ENCODE data around the gene CLDN7. TPM values are rescaled to one million over a fixed set of nuclear protein-coding genes. Genes with fewer than 3 reads are reported as not detected.

The CLDN7 gene
- total RNA-seq, 1 experiment from 2014 or later, result 177 TPM

DNA sequence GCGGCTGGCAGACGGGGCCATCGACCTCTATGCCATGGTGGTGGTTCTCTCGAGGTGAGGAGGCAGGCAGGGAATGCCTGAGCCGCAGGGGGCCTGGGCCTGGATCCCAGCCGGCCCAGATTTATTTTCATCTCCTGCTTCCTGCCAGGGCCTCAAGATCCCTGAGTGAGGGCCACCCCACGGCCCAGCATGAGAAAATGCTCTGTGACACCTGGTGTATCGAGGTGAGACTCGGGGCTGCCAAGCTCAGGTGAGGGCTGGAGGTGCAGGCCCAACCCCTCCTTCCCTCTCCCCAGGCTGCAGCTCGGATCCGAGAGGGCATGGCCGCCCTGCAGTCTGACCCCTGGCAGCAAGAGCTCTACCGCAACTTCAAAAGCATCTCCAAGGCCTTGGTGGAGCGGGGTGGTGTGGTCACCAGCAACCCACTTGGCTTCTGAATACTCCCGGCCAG, 37.6 kb downstream of the CLDN7 start:
- Mint-ChIP-seq H3K27me3 (ENCODE audit: low read depth) (peaks cover 1% of the 10 kb centered on the region; the same call in 1 of the 2 replicates), H3K4me3 (no peak overlapping the region), H3K36me3 (ENCODE audit: insufficient read depth in 1 of 3, low read depth in 3 of 3) (peaks cover 37 to 85% (median 74%) of the 10 kb centered on the region in 3 experiments; a peak in 6 of 7 replicates), H3K4me1 (peaks cover 14 to 18% of the 10 kb centered on the region in 2 experiments), H3K27ac (no peak overlapping the region; a peak in 2 of 7 replicates), H3K9me3 (no peaks in the 10 kb centered on the region; a peak in 1 of 5 replicates)
- Histone ChIP-seq H3K9ac (ENCODE audit: extremely low read depth, insufficient read length, low read length) (no peak overlapping the region), H4K91ac (ENCODE audit: insufficient read length, low read depth, low read length) (no peak overlapping the region), H4K5ac (ENCODE audit: insufficient read length, low read depth, low read length) (no peak overlapping the region), H3K27ac (ENCODE audit: insufficient read length, low read depth, low read length) (no peak overlapping the region), H3K14ac (ENCODE audit: insufficient read depth, low read length) (no peak overlapping the region), H2BK120ac (ENCODE audit: low read depth, low read length, poor library complexity, severe bottlenecking) (no peak overlapping the region), H3K23ac (ENCODE audit: insufficient read length, low read depth, low read length) (no peak overlapping the region), H3K9me3 (ENCODE audit: control insufficient read depth, low read depth, low read length) (no peaks in the 10 kb centered on the region), H2AK5ac (ENCODE audit: insufficient read length, low read length) (no peak overlapping the region), H3K27me3 (ENCODE audit: insufficient read depth, low read length) (no peaks in the 10 kb centered on the region), H2BK15ac (ENCODE audit: low read depth, low read length) (no peak overlapping the region), H2BK20ac (ENCODE audit: low read depth, low read length, poor library complexity, severe bottlenecking) (no peak overlapping the region), H2BK12ac (ENCODE audit: insufficient read length, low read depth, low read length) (no peak overlapping the region), H4K20me1 (ENCODE audit: control insufficient read depth, insufficient read depth, insufficient read length) (no peaks in the 10 kb centered on the region), H3K23me2 (ENCODE audit: insufficient read length, low read depth, low read length, poor library complexity, severe bottlenecking) (peaks cover 5% of the 10 kb centered on the region), H3K79me2 (ENCODE audit: insufficient read depth, low read length) (no peaks in the 10 kb centered on the region), H2AFZ (ENCODE audit: low read length) (no peak overlapping the region), H3K79me1 (ENCODE audit: insufficient read depth, low read depth, low read length, poor library complexity, severe bottlenecking) (no peaks in the 10 kb centered on the region), H3T11ph (ENCODE audit: low read length) (no peak overlapping the region), H3K4me2 (ENCODE audit: insufficient read depth, insufficient read length, low read length) (no peak overlapping the region), H3K4me1 (ENCODE audit: insufficient read depth, low read length) (no peaks in the 10 kb centered on the region), H3K4ac (ENCODE audit: low read depth, low read length) (no peak overlapping the region), H3K56ac (ENCODE audit: insufficient read length, low read depth, low read length) (no peak overlapping the region), H3K18ac (ENCODE audit: insufficient read length, low read depth, low read length) (no peak overlapping the region), H4K8ac (replicated peaks; ENCODE audit: insufficient read length, low read depth, low read length) (no peak overlapping the region), H2BK5ac (ENCODE audit: insufficient read length, low read length) (no peak overlapping the region)
- no peak for DNase-seq
- TF ChIP-seq, protein P1, sequence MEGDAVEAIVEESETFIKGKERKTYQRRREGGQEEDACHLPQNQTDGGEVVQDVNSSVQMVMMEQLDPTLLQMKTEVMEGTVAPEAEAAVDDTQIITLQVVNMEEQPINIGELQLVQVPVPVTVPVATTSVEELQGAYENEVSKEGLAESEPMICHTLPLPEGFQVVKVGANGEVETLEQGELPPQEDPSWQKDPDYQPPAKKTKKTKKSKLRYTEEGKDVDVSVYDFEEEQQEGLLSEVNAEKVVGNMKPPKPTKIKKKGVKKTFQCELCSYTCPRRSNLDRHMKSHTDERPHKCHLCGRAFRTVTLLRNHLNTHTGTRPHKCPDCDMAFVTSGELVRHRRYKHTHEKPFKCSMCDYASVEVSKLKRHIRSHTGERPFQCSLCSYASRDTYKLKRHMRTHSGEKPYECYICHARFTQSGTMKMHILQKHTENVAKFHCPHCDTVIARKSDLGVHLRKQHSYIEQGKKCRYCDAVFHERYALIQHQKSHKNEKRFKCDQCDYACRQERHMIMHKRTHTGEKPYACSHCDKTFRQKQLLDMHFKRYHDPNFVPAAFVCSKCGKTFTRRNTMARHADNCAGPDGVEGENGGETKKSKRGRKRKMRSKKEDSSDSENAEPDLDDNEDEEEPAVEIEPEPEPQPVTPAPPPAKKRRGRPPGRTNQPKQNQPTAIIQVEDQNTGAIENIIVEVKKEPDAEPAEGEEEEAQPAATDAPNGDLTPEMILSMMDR (conservative IDR thresholded peaks at IDR 0.05), result no peak
- no CpG with 5 or more reads among the region's 15 CpGs for WGBS (ENCODE audit: extremely low coverage, insufficient read length, low lambda C conversion rate)

Data from H9 (cell line).